GOT3 (cell line): ENCODE data around the gene BARD1.
A peak's percentile ranks its signal among the peaks of the same experiment; 100 is the strongest.
"Not testable (repeated sequence)": the region's sequence is repeated elsewhere in the genome, so short reads cannot be mapped to it uniquely, and the experiment has no call there.

Source experiments
- DNase-seq: peaks from one replicate; lab custom pipeline; 2025; ENCODE audit warnings: mixed read lengths; lab: John Stamatoyannopoulos, UW

The BARD1 gene

GRCh38 chr2:214808981-214809750, at the start of gene BARD1:
Gene BARD1, minus strand, starts transcription at chr2:214809683. Its CDS starts 114 bp downstream, at chr2:214809569.
- DNase-seq, result no peak

GRCh38 chr2:214856137-214856536, 46.7 kb upstream of the BARD1 start:
- DNase-seq, result no peak

GRCh38 chr2:214853906-214854305, 44.4 kb upstream of the BARD1 start:
- no peak for DNase-seq

GRCh38 chr2:214843823-214844222, 34.3 kb upstream of the BARD1 start:
- no peak for DNase-seq

GRCh38 chr2:214839464-214839863, 30.0 kb upstream of the BARD1 start:
- DNase-seq, result no peak

GRCh38 chr2:214837466-214837865, 28.0 kb upstream of the BARD1 start:
- no peak for DNase-seq

- DNase-seq, result no peak
Measured at GRCh38 chr2:214836568-214836967, 27.1 kb upstream of the BARD1 start.

DNA sequence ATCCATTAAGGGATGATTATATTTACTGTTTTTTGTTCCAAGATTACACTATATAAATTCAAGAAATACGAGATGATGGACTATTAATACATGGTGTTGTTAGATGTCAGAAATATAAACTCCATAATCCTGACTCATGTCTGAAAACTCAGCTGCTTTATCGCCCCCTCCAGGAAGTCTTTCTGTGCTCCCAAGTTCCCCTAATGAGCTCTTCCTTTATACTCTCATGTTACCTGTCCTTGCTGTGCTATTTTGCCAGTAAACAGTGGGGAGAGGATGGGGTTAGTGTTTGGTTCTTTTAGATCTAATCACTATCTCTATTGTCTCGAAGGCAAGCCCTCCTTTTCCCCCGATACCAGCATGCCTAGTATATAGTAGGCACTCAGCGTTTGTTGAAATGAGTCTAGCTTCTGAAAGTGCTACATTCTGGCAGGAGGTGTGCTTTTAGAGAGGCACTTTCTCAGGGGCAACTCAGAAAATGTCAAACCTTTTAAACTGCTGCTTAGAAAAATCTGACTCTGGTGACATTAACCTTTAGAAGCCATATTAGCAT, 21.4 kb upstream of the BARD1 start:
- DNase-seq, result no peak

DNA sequence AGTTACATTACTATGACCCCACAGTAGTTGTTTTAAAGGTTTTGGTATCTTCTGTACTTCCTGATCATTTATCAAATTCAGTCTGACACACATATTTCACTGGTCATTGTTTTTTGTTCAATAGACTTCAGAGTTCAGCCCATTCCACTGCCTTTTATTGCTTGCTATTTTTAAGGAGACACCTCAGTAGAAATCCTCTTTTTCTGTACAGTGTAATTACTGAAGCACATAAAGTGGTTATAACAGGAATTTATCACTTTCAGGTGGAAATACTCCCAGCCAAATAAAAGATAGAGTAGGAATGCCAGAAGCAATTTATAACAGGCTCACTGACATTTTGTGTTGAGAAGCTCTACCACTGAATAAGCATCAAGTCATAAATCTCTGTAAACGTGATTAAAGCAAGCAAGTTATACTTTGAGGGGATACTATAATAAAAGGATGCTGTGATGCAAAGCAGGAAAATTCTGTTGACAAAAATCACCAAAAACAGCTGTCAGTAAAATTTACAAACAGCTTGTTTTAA, 6.6 kb upstream of the BARD1 start:
- DNase-seq, result no peak

GRCh38 chr2:214810671-214811070, 1.2 kb upstream of the BARD1 start:
- no peak for DNase-seq

GRCh38 chr2:214809751-214810564, 475 bp upstream of the BARD1 start:
- peak; percentile 98 for DNase-seq

GRCh38 chr2:214807653-214808052, 1.8 kb downstream of the BARD1 start:
- no peak for DNase-seq

DNA sequence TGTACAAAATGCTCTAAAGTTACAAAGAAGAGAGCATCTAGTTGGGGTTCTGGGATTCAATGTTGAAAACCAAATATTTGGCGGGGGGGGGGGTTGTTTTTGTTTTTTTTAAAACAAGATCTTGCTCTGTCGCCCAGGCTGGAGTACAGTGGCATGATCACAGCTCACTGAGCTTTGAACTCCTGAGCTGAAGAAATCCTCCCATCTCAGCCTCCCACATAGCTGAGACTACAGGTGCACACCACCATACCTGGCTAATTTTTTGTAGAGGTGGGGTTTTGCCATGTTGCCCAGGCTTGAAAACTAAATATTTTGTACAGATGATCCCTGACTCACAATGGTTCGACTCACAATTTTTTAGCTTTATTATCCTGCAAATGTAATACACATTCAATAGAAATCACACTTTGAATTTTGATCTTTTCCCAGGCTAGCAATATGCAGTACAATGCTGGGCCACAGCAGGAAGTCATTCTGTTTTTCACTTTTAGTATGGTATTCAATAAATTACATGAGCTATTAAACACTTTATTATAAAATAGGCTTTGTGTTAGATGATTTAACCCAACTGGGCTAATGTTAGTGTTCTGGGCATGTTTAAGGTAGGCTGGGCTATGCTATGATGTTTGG, 7.6 kb downstream of the BARD1 start:
- DNase-seq, result no peak

DNA sequence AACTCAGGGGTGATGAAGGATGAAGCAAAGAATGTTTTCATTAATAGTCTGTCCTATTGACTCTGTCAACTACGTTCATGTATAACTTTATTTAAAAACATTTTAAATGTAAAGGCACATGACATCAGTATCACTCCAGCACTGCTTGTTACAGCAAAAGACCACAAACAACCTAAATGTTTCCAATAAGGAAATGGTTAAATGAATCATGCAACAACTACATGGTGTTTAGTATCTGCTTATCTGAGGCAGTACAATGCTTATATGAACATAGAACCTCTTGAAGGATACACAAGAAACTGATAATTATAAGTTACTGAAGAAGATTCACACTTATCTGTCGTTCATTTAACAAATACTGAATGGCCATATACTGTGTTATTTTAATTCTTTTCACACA, 8.4 kb downstream of the BARD1 start:
- DNase-seq, result no peak

DNA sequence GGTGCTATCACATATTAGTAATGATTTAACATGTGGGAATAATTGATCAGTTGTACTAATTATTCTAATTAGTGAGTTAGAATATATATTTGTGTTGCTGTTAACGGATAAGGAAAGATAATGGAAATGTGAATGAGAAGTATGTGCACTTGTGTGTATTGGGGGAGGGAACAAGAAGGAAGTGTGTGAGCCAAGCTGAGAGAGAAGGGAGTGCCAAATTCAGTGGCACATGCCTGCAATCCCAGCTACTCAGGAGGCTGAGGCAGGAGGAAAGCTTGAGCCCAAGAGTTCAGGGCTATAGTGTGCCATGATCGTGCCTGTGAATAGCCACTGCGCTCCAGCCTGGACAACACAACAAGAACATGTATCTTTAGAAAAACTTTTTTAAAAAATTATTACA, 9.3 kb downstream of the BARD1 start:
- no peak for DNase-seq

GRCh38 chr2:214796911-214797310, 12.6 kb downstream of the BARD1 start:
- no peak for DNase-seq

- DNase-seq, result not testable (repeated sequence)
Measured at GRCh38 chr2:214783181-214783580, 26.3 kb downstream of the BARD1 start.

- no peak for DNase-seq
Measured at GRCh38 chr2:214782671-214783070, 26.8 kb downstream of the BARD1 start.

- DNase-seq, result no peak
Measured at GRCh38 chr2:214781226-214781625, 28.3 kb downstream of the BARD1 start.

DNA sequence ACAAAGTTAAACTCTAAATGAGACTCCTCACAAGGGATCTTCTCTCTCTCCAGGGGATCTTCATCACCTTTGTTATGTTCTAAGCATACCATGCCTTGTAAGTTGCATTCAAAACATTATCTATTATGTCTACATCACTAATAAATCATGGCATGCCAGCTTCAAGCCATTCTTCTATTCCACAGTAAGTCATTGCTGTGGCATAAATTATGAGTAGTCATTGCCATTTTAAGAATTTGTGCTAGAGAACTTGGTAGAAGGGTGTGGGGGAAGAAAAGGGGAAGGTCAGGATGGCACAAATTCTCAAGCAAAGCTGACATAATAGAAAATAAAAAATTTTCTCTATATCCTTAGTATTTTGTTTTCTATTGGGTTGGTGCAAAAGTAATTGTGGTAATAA, 33.5 kb downstream of the BARD1 start:
- no peak for DNase-seq

GRCh38 chr2:214774108-214774507, 35.4 kb downstream of the BARD1 start:
- DNase-seq, result no peak

- DNase-seq, result no peak
Measured at GRCh38 chr2:214772443-214773015, 37.0 kb downstream of the BARD1 start.
